Measurements from ENCODE around the gene NUDT21.

GRCh38 chr16:56491657-56492261 is 40.6 kb upstream of the NUDT21 start:
- no peak for TF ChIP-seq CTCF (IDR thresholded peaks at IDR 0.05 in 4 of 5, conservative IDR thresholded peaks at IDR 0.05 in 1 of 5)
- TF ChIP-seq POLR2A (IDR thresholded peaks at IDR 0.05): no peak

All from gastrocnemius medialis (tissue), 4 donors.